IPS-18c (cell line): ENCODE data around the gene TMEM161A.
"Not testable (repeated sequence)": the region's sequence is repeated elsewhere in the genome, so short reads cannot be mapped to it uniquely, and the experiment has no call there.

Experiments
- H3K4me3 ChIP-seq: 2 replicates; pipeline ENCODE4 v1.7.0; 2013; ENCODE audit warnings: low read depth, mild to moderate bottlenecking, low read length, moderate library complexity; ENCODE audit not compliant: insufficient read depth
- H3K9me3 ChIP-seq: one replicate; pipeline ENCODE4 v1.6.1; 2013; ENCODE audit warnings: mild to moderate bottlenecking, low read length, moderate library complexity; ENCODE audit not compliant: control insufficient read depth, insufficient read depth

The TMEM161A gene

GRCh38 chr19:19110410-19111135 lies 27.7 kb downstream of the TMEM161A start:
- peak overlapping the region; percentile 15; the same call in 1 of the 2 replicates for H3K4me3 ChIP-seq
- no peaks in the 10 kb centered on the region for H3K9me3 ChIP-seq

GRCh38 chr19:19109601-19110000 lies 28.7 kb downstream of the TMEM161A start:
- Histone ChIP-seq H3K4me3 (no peak overlapping the region), H3K9me3 (no peaks in the 10 kb centered on the region)

- H3K4me3 ChIP-seq, result no peak overlapping the region
- no peaks in the 10 kb centered on the region for H3K9me3 ChIP-seq
Observed at GRCh38 chr19:19107654-19108053, 30.6 kb downstream of the TMEM161A start.

GRCh38 chr19:19106938-19107337 lies 31.3 kb downstream of the TMEM161A start:
- not testable (repeated sequence) for H3K9me3 ChIP-seq, H3K4me3 ChIP-seq

GRCh38 chr19:19106056-19106551 lies 32.2 kb downstream of the TMEM161A start:
- peak overlapping the region; percentile 17; the same call in 1 of the 2 replicates for H3K4me3 ChIP-seq

GRCh38 chr19:19105365-19106055 lies 32.8 kb downstream of the TMEM161A start:
- Histone ChIP-seq H3K4me3 (peak overlapping the region; percentile 55), H3K9me3 (no peaks in the 10 kb centered on the region)

More at GRCh38 chr19:19106056-19106551, 32.2 kb downstream of the TMEM161A start:
- H3K9me3 ChIP-seq, result no peaks in the 10 kb centered on the region

- no peak overlapping the region for H3K4me3 ChIP-seq
- no peaks in the 10 kb centered on the region for H3K9me3 ChIP-seq
Observed at GRCh38 chr19:19103167-19103566, 35.1 kb downstream of the TMEM161A start.

GRCh38 chr19:19102566-19102965 lies 35.7 kb downstream of the TMEM161A start:
- H3K9me3 ChIP-seq, H3K4me3 ChIP-seq: not testable (repeated sequence)

- no peaks in the 10 kb centered on the region for H3K9me3 ChIP-seq
- no peak overlapping the region for H3K4me3 ChIP-seq
Observed at GRCh38 chr19:19101540-19101939, 36.7 kb downstream of the TMEM161A start.

GRCh38 chr19:19098703-19099632 lies 39.3 kb downstream of the TMEM161A start:
- Histone ChIP-seq H3K9me3 (peaks cover 2% of the 10 kb centered on the region), H3K4me3 (no peak overlapping the region)

- peaks cover 2% of the 10 kb centered on the region for H3K9me3 ChIP-seq
- no peak overlapping the region for H3K4me3 ChIP-seq
Observed at GRCh38 chr19:19098084-19098702, 40.1 kb downstream of the TMEM161A start.

GRCh38 chr19:19096641-19097627 lies 41.3 kb downstream of the TMEM161A start:
- peaks cover 4% of the 10 kb centered on the region for H3K9me3 ChIP-seq
- no peak overlapping the region for H3K4me3 ChIP-seq

- H3K9me3 ChIP-seq, result peaks cover 4% of the 10 kb centered on the region
- H3K4me3 ChIP-seq, result no peak overlapping the region
Observed at GRCh38 chr19:19095691-19096090, 42.6 kb downstream of the TMEM161A start.

GRCh38 chr19:19094513-19094912 lies 43.8 kb downstream of the TMEM161A start:
- peaks cover 4% of the 10 kb centered on the region for H3K9me3 ChIP-seq

GRCh38 chr19:19087676-19088075 lies 50.6 kb downstream of the TMEM161A start:
- Histone ChIP-seq H3K9me3 (peaks cover under 1% of the 10 kb centered on the region), H3K4me3 (no peak overlapping the region)

More at GRCh38 chr19:19094513-19094912, 43.8 kb downstream of the TMEM161A start:
- no peak overlapping the region for H3K4me3 ChIP-seq
